Activated naive CD8-positive, alpha-beta T cell (primary cell): ENCODE measurements around the gene FBXL17.
"Not testable (repeated sequence)": the region's sequence is repeated elsewhere in the genome, so short reads cannot be mapped to it uniquely, and the experiment has no call there.

Experiments
- H3K27ac Mint-ChIP-seq: one replicate; pipeline ENCODE4 v1.8.0; 2021; ENCODE audit warnings: mixed read lengths
- H3K27me3 Mint-ChIP-seq: one replicate; pipeline ENCODE4 v1.8.0; 2021; ENCODE audit warnings: mixed read lengths
- H3K36me3 Mint-ChIP-seq: one replicate; pipeline ENCODE4 v1.8.0; 2021; ENCODE audit warnings: mixed read lengths
- H3K4me1 Mint-ChIP-seq: one replicate; pipeline ENCODE4 v1.8.0; 2021; ENCODE audit warnings: low read depth, mixed read lengths
- H3K4me3 Mint-ChIP-seq: one replicate; pipeline ENCODE4 v1.8.0; 2021; ENCODE audit warnings: mild to moderate bottlenecking, mixed read lengths
- H3K9me3 Mint-ChIP-seq: one replicate; pipeline ENCODE4 v1.8.0; 2021; ENCODE audit warnings: low read depth, mixed read lengths

The FBXL17 gene

DNA sequence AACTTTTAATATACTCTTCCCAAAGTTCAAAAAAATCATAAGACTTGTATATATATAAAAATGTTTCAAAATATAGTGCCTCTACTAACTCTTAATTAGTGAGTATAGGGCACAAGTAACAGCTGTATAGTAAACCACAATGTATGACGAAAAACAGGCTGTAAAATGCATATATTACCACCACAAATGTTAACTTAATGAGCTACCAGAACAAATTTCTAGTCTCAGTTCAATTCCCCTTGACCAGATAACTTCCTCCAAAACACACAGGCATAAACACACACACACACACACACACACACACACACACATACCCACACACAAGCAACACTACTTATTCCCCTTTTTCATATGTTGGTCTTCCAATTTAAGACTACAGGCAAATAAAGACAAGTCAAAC is 78.8 kb downstream of the FBXL17 start:
- H3K9me3 Mint-ChIP-seq: no peaks in the 10 kb centered on the region
- no peaks in the 10 kb centered on the region for H3K36me3 Mint-ChIP-seq
- H3K27ac Mint-ChIP-seq: no peak overlapping the region
- H3K4me1 Mint-ChIP-seq: no peaks in the 10 kb centered on the region
- H3K4me3 Mint-ChIP-seq: no peak overlapping the region
- H3K27me3 Mint-ChIP-seq: no peaks in the 10 kb centered on the region

DNA sequence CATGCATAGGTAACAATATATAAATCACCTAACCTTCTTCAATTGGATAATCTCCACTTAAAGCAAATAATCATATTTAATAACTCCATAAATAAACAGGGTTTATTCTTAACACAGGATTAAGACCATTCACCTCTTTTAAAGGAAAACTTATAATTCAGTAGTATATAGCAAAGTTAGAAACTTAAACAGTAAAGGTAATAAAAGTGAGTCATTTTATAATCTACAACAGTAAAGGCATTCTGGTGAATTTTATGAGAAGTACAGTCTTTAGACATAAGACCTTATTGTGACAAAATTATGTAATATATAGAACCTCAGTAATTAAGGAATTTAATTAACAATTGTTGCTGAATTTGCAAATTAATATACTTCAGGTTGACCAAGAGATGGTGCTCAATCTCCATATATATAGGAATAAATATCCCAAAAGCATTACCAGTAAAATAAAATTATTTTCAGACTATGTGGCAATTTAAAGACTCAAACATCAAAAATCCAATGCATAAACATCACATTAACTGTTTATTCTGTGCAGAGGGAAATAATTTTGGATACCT is 84.8 kb downstream of the FBXL17 start:
- Mint-ChIP-seq H3K9me3 (no peaks in the 10 kb centered on the region), H3K4me3 (no peak overlapping the region), H3K27me3 (no peaks in the 10 kb centered on the region), H3K27ac (no peak overlapping the region), H3K36me3 (no peaks in the 10 kb centered on the region), H3K4me1 (no peaks in the 10 kb centered on the region)

DNA sequence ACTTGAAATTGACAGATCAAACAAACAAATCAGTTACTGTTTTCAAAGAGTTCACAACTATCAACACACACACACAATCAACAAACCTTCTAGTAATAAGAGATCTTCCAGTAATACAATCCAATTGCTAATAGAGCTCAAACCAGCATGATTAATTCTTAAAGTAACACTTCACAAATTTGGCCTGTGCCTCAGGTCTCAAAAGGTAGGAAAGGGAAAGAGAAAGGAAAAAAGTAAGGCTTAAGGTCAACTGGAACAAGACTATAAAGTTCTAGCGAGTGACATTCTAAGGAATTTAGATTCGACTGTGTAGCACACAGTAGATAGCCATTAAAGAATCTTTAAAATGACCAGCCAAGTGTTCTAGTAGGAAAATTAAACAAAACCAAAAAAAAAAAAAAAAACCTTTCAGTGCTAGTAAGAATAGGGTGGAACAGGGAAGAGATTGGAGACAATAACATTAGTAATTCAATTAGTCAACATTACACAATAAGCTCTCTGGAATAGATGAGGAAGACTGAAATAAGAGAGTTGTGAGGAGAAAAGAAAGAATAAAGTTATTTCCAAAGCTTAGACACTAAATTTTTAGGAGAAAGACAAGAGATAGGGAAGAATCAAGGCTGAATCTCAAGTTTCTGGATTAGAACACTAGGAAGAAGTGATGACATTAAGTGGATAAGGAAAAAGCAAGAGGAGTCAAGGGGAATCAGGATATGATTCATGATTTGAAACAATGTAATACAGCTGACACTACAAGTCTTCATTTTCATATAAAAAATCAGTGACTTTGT is 86.1 kb downstream of the FBXL17 start:
- Mint-ChIP-seq H3K27me3 (no peaks in the 10 kb centered on the region), H3K9me3 (no peaks in the 10 kb centered on the region), H3K4me1 (no peaks in the 10 kb centered on the region), H3K27ac (no peak overlapping the region), H3K36me3 (peaks cover 4% of the 10 kb centered on the region), H3K4me3 (no peak overlapping the region)

DNA sequence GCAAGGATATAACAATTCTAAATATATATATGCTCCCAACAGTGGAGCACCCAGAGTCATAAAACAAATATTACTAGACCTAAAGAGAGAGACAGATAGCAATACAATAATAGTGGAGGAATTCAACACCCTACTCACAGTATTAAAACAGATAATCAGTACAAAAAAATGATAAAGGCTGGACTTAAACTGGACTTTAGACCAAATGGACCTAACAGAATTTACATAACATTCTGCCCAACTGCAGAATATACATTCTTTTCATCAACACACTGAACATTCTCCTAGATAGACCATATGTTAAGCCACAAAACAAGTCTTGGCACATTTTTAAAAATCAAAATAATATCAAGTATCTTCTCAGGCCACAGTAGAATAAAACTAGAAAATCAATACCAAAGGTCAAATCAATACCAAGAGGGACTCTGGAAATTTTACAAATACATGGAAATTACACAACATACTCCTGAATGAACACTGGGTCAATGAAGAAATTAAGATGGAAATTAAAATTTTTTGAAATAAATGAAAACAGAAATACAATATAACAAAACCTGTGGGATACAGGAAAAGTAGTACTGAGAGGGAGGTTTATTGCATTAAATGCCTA is 100.8 kb downstream of the FBXL17 start:
- H3K36me3 Mint-ChIP-seq: peaks cover 35% of the 10 kb centered on the region
- H3K27me3 Mint-ChIP-seq: no peaks in the 10 kb centered on the region
- no peak overlapping the region for H3K4me3 Mint-ChIP-seq
- peaks cover 27% of the 10 kb centered on the region for H3K4me1 Mint-ChIP-seq
- peaks cover 22% of the 10 kb centered on the region for H3K9me3 Mint-ChIP-seq
- no peak overlapping the region for H3K27ac Mint-ChIP-seq

DNA sequence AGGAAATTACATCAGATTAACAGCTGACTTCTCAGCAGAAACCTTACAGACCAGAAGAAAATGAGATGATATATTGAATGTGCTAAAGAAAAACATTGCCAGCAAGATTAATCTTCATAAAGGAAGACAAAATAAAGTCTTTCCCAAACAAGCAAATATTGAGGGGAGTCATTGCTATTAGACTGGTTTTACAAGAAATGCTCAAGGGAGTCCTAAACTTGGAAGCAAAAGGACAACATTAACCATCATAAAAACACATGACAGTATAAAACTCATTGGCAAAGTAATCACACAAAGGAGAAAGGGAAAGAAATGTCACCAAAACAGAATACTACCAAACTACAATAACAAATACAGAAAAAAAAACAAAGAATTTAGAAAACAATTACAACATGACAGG is 101.7 kb downstream of the FBXL17 start:
- Mint-ChIP-seq H3K9me3 (peaks cover 20% of the 10 kb centered on the region), H3K27me3 (no peaks in the 10 kb centered on the region), H3K4me1 (peaks cover 27% of the 10 kb centered on the region), H3K36me3 (peaks cover 35% of the 10 kb centered on the region), H3K4me3 (no peak overlapping the region), H3K27ac (no peak overlapping the region)

DNA sequence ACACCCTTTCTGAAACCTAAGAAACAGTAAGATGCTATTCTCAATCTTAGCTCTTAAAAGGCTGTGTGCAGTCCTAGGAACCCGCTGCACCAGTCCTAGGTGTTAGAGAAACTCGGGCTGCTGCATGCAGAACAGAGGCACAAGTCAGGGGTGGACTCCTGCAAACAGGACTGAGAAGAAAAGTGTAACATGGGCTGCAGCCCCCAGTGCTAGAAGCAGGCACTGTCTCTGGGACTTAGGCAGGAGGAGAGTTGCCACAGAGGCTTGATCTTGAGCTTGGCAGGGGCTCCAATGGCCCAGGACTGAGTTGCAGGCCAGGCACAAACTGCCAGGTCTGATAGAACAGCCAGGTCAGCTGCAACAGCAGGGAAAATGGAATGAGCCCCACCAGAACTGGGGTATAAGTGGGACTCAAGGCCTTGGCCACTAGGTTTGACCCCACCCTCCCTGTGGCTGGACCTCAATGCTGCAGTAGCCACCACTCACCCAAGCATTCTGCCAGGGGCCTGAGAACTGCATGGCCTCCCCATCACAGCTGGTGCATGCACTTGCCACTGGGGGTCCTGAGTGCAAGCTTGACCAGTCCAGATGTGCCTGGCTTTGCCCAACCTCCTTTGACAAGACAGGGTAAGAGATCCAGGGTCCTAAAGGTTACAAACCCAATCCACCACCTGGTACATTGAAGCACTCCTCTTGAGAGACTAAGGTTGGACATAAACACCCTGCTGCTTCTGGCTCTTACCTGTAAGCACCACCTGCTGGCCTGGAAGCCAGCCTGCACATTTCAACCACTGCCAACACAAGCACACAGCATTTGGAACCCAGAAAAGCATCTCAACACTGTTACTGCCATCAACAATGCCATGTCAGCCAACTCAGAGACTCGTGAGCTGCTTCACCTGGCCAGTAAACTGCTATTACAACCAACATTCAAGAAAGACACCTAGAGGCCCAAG is 103.3 kb downstream of the FBXL17 start:
- H3K27ac Mint-ChIP-seq: no peak overlapping the region
- H3K27me3 Mint-ChIP-seq: no peaks in the 10 kb centered on the region
- H3K36me3 Mint-ChIP-seq: peaks cover 21% of the 10 kb centered on the region
- peaks cover 11% of the 10 kb centered on the region for H3K9me3 Mint-ChIP-seq
- H3K4me3 Mint-ChIP-seq: no peak overlapping the region
- peaks cover 27% of the 10 kb centered on the region for H3K4me1 Mint-ChIP-seq

DNA sequence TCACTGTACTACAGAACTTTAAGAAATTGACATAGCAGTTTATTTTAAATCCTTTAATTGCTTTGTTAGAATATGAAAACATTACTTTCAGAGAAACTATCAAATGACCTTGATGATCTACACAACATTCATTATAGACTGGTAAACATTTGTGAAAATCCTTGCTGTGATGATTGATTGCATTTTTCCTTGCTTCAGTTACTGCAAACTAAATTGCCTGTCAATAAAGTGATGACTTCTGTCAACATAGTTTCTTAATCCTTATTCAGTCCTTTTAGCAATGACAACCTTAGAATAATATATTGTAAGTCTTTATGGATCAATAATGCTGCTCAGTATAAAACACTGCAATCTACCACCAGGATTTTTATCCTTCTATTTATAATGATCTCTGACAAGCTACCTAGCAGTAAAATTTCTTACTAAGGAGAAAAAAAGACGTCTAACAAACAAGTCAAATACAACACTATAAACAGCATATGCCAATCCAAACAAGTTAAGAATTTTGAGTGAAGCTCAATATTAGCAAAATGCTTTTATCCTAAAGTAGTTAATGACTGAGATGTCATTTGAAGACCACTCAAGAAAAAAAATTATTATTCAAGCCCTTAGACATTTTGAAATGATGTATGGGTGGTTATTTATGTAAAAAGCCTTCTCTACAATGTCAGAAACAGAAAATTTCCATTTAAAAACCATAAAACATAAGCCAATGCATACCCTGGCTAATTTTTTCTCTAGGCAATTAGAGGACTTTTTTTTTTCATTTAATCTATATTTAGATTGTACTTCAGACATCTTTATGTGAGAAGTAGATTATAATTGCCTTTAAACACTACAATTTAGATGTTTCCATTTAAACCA is 105.5 kb downstream of the FBXL17 start:
- H3K27me3 Mint-ChIP-seq: no peaks in the 10 kb centered on the region
- peaks cover 3% of the 10 kb centered on the region for H3K9me3 Mint-ChIP-seq
- no peak overlapping the region for H3K4me3 Mint-ChIP-seq
- H3K27ac Mint-ChIP-seq: no peak overlapping the region
- H3K4me1 Mint-ChIP-seq: peaks cover 25% of the 10 kb centered on the region
- H3K36me3 Mint-ChIP-seq: peaks cover 13% of the 10 kb centered on the region

DNA sequence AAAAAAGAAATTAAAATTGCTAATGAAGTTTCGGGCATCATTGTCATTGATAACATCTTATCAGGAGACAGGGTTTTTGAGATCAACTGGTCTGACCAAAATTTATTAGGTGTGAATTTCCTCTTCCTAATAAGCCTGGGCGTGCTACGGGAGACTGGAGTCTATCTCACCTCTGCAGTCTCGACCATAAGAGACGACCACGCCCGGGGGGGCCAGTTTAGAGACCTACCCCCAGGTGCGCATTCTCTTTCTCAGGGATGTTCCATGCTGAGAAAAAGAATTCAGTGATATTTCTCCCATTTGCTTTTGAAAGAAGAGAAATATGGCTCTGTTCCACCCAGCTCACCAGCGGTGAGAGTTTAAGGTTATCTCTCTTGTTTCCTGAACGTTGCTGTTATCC is 107.8 kb downstream of the FBXL17 start:
- not testable (repeated sequence) for H3K27ac Mint-ChIP-seq, H3K27me3 Mint-ChIP-seq, H3K4me3 Mint-ChIP-seq, H3K36me3 Mint-ChIP-seq, H3K9me3 Mint-ChIP-seq, H3K4me1 Mint-ChIP-seq

DNA sequence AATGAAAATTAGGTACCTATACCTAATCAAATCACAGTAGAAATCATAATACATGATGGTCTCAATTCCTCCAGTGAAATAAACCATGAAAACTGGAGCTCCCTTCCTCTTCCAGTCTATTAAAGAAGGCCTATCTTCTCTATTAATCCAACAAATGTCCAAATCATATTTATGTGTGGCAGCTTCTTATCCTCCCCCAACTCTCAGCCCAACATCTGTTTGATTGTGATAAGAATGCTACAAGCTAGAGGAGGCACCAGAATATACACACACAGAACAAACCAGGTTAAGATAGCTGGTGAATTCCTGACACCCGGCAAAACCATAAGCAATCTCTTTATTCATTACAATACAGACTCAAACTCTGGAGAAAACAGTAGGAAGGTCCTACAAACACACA is 110.8 kb downstream of the FBXL17 start:
- no peaks in the 10 kb centered on the region for H3K9me3 Mint-ChIP-seq
- H3K36me3 Mint-ChIP-seq: peaks cover 6% of the 10 kb centered on the region
- H3K4me1 Mint-ChIP-seq: no peaks in the 10 kb centered on the region
- H3K27me3 Mint-ChIP-seq: no peaks in the 10 kb centered on the region
- no peak overlapping the region for H3K27ac Mint-ChIP-seq
- no peak overlapping the region for H3K4me3 Mint-ChIP-seq

DNA sequence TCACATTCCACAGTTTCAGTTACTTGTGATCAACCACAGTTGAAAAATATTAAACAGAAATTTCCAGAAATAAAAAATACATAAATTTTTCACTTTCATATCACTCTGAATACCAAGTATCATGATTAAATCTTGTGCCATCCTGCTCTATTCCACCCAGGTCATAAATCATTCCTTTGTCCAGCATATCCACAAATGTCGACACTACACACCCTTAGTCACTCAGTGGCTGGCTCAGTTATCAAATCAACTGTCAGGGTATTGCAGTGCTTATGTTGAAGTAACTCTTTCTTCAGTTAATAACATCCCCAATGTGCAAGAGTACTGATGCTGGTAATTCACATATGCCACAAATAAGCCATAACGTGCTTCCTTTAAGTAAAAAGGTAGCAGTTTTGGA is 115.7 kb downstream of the FBXL17 start:
- no peaks in the 10 kb centered on the region for H3K36me3 Mint-ChIP-seq
- H3K27ac Mint-ChIP-seq: no peak overlapping the region
- H3K4me3 Mint-ChIP-seq: no peak overlapping the region
- H3K27me3 Mint-ChIP-seq: no peaks in the 10 kb centered on the region
- no peaks in the 10 kb centered on the region for H3K4me1 Mint-ChIP-seq
- no peaks in the 10 kb centered on the region for H3K9me3 Mint-ChIP-seq

DNA sequence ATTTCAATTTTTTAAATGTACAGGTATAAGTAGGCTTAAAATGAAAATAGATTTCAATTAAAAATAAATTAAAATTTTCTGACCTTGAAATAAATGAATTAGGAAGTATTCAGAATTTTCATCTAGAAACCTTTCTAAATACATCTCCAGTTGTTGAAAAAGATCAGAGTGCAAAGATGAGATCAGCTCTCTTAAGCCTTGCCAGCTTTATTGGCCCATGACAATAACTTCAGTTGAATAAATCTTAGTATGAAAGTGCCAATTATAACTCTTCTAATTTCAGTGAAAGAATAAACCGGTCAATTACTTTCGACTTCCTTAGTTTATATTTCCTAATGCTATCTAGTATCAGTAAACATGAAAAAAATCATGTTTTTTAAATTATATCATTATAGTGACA is 117.4 kb downstream of the FBXL17 start:
- no peak overlapping the region for H3K27ac Mint-ChIP-seq
- H3K27me3 Mint-ChIP-seq: no peaks in the 10 kb centered on the region

DNA sequence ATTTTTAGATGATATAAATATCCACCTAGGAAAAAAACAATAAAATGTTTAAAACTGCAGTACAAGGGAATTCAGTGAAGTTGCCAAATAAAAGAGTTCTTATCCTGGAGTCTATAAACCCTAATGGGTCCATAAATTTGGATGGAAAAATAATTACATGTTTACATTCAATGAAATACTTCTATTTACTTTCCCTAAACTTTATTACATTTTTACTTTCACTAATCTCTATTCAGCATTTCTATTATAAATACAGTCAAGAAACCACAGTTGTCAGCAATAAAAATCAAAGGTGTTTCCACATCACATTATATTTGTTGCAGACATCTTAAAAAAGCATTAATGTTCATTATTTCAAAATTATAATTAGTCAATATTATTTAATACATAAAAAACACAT is 118.6 kb downstream of the FBXL17 start:
- no peaks in the 10 kb centered on the region for H3K27me3 Mint-ChIP-seq
- H3K36me3 Mint-ChIP-seq: no peaks in the 10 kb centered on the region
- H3K9me3 Mint-ChIP-seq: no peaks in the 10 kb centered on the region
- H3K4me1 Mint-ChIP-seq: peaks cover 4% of the 10 kb centered on the region
- H3K4me3 Mint-ChIP-seq: no peak overlapping the region
- no peak overlapping the region for H3K27ac Mint-ChIP-seq

More for the DNA sequence above, 117.4 kb downstream of the FBXL17 start:
- Mint-ChIP-seq H3K4me3 (no peak overlapping the region), H3K36me3 (no peaks in the 10 kb centered on the region), H3K9me3 (no peaks in the 10 kb centered on the region), H3K4me1 (peaks cover 4% of the 10 kb centered on the region)

DNA sequence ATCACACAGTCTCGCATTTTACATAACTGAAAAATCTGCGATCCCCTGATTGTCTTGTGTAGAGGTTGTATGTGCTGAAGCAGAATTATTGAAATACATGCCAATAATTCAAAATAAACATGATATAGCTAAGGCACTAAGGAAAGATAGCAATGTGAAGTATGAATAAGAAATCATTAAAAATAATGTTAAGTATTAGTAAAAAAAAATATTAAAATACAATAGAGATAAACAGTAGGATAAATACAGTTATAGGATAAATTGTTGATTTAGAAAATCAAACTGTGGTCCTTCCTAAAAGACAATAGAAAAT is 121.1 kb downstream of the FBXL17 start:
- no peak overlapping the region for H3K4me3 Mint-ChIP-seq

DNA sequence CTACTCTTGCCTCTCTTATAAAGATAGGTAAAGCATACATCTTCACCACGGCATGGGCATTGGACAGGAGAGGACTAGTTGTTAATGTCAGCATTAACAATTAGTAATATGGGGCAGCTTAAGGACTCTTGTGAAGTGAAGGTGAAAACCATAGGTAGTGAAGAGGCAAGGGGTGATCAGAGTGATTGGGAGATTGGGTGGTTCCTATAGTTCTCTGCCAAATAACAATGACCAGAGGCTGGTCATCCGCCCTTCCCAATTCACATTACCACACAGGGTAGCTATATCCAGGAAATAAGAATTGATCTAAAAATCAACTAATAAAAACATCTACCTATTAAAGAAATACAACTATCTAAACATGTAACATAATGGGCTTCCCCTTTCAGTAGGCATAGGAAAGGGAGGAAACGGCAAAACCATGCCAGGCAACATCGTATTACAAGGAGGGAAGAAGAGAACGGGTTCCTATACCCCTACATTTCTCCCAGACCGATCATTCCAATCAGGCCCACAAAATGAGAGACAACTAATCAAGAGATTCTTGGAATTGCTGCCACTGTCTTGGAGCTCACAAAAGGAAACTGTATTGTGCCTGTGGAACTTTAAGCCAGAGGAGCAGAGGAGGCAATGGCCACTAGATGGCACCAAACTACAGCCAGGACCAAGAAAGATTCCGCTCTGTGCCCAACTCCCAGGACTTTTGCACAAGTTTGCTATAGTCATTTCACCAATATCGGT is 121.6 kb downstream of the FBXL17 start:
- H3K27ac Mint-ChIP-seq: no peak overlapping the region
- no peaks in the 10 kb centered on the region for H3K9me3 Mint-ChIP-seq
- H3K27me3 Mint-ChIP-seq: no peaks in the 10 kb centered on the region
- no peak overlapping the region for H3K4me3 Mint-ChIP-seq
- no peaks in the 10 kb centered on the region for H3K36me3 Mint-ChIP-seq
- peaks cover 4% of the 10 kb centered on the region for H3K4me1 Mint-ChIP-seq

More for the DNA sequence above, 121.1 kb downstream of the FBXL17 start:
- H3K27me3 Mint-ChIP-seq: no peaks in the 10 kb centered on the region
- no peaks in the 10 kb centered on the region for H3K36me3 Mint-ChIP-seq
- no peaks in the 10 kb centered on the region for H3K9me3 Mint-ChIP-seq
- no peak overlapping the region for H3K27ac Mint-ChIP-seq
- H3K4me1 Mint-ChIP-seq: peaks cover 4% of the 10 kb centered on the region
